HL-60/S4 treated with phorbol 12-myristate 13-acetate at 8.2 ng/mL for 4 days and 3 days (cell line): ENCODE results near the gene STK39.

Source experiments
- in situ Hi-C: fragments of 300-500 bp; cut with MboI; formaldehyde crosslinking; loops from 2 replicates; pipeline ENCODE4 v1.15.0; 2022; ENCODE audit warnings: low sequenced_read_pairs

The STK39 gene

GRCh38 chr2:167941604-167942003, 305.8 kb downstream of the STK39 start:
- in situ Hi-C loops = no loop called here

- in situ Hi-C loops = no loop called here
These were observed 306.5 kb downstream of the STK39 start for GRCh38 chr2:167940734-167941507.

GRCh38 chr2:167940346-167940725, 307.1 kb downstream of the STK39 start:
- in situ Hi-C loops = no loop called here

DNA sequence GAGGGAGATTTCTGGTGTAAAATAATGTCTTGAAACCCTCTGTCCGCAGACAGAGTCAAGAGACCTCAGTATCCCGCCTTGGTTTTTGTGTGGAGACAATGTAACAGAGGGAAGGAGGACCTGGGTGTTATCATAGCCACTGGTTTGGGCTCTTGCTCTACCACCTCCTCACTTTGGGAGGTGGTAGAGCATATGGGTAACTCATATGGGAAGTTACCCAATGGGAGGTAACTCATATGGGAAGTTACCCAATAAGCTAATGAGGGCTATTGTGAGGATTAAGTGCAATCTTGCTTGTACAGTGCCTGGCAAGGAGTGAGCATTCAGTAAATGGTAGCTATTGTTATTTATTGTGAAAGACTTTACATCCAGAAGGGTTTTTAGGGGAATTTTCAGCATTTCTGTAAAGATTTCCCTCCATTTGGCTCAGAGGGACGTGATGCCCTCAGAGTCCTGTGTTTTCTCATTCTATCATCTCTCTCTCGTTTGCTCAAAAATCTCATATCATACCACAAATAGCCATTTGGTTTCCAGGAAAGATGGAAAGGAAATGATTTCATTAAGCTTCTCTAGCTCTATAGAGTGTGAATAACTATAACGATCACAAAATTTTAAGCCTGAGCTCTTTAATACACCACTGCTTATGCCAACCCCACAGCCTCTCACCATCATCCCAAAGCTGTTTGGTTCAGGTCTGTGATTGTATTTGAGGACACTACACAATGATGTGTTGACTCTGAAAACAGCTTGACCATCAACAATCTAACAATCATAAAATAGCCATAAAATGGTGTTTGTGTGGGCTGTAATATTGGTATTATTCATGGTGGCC, 307.7 kb downstream of the STK39 start:
- in situ Hi-C loops = no loop called here

DNA sequence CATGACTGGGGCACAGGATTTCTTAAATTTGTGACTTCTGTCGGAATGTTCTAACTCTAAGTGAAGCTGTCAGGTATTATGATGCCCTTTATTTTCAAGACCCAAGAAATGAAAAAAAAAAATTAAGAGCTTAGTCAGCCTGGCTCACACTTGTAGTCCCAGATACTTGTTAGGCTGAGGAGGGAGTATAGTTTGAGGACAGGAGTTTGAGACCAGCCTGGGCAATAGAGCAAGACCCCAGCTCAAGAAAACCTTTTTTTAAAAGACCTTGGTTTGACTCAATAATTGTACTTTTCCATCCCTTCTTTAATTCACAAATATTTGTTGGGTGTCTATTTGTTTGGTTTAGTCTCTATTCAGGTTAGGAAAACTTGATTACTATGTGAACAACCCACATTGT, 310.0 kb downstream of the STK39 start:
- in situ Hi-C loops = no loop called here

- in situ Hi-C loops = no loop called here
These were observed 311.6 kb downstream of the STK39 start for GRCh38 chr2:167935803-167936110.

- in situ Hi-C loops = no loop called here
These were observed 314.1 kb downstream of the STK39 start for GRCh38 chr2:167933097-167933814.

DNA sequence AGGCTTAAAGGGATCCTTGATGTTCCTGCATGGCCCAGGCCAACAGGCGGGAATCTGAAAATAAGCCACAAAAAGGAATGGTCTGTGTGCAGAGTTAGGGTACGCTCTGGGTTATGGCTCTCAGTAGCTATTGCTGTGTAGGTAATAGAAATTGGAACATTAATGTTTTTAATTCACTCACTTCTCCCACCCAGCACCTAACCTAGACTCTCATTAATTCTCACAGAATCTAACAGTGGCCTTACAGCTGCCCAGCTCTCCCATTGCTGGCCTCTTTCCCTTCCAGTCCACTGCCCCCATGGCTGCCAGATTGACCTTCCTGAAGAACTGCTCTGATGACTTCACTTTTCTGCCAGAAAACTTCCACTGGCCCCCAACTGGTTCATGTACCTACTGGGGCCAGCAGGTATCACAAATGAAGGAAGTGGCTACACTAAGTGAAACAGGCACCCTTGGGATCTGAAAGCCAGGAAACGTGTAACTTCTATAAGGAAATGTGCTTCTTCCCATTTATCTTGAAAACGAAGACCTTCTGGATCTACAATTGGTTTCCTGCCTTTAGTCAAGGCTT, 315.2 kb downstream of the STK39 start:
- in situ Hi-C loops = no loop called here

GRCh38 chr2:167929484-167929883, 317.9 kb downstream of the STK39 start:
- in situ Hi-C loops = no loop called here

DNA sequence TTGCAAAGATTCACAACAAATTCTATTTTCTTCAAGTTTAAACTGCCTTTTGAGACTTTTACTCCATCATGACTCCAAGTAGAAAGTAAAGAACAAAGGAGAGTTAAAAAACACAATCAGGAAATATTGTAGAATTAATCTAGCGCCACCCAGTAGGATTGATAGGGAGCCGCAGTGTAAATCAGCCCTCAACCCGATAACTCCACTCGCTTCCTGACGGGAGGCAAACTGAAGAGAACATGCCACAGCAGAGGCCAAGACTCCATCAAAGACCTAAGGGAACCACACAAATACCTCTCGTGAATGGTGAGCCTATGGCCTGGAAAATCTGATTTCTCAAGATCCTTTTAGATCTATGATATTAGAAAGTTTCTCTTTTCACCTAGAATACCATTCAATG, 319.0 kb downstream of the STK39 start:
- in situ Hi-C loops = no loop called here

- in situ Hi-C loops = no loop called here
These were observed 321.6 kb downstream of the STK39 start for GRCh38 chr2:167925758-167926157.

GRCh38 chr2:167924556-167924955, 322.8 kb downstream of the STK39 start:
- in situ Hi-C loops = no loop called here

DNA sequence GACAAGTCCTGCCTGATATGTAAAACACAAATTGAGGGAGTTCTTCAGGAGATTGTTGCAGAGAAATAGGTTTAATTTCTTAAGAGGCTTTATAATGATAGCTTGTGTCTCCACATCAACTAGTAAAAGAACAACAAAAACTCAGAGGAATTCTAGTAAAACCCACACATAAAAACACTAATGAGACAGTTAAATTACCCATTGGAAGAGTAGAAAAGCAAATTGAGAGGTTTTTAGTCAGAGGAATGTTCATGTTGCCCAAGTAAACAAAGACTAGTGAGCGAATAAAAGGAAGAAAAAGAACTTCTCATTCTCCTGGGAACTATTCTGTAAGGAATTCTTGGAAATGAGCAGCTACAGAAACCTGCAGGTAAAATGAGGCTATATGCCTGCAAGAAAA, 330.6 kb downstream of the STK39 start:
- in situ Hi-C loops = no loop called here

DNA sequence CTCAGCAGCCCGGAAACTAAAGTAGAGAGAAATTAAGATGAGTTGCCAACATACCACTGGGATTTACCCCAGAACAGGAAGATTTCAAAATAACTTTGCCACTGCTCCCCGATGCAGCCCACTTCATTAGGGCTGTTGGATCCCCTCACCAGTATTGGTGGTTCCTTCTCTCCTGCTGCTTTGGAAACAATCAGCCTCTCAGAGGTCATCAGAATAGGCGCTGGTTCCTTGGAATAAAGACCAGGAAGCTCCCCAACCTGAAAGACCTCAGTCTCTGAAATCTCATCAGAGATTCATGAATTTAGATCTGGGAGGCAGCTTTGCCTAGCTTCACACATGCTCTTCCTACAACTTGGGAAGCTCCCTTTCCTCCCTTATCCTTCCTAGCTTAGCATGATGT, 332.4 kb downstream of the STK39 start:
- in situ Hi-C loops = no loop called here

DNA sequence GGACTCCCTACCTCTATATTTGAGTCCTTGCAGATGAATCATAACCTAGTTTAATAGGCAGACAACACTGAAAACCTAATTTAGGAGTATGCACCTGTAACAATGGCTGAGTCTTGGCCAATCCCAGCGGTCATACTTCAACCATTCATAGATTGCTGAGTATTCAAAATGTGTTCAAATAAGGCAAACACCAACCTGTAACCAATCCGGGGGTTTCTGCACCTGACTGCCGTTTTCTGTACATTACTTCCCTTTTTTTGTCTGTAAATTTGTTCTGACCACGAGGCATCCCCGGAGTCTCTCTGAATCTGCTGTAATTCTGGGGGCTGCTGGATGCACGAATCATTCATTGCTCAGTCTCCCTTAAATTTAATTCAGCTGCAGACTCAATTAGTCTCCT, 338.6 kb downstream of the STK39 start:
- in situ Hi-C loops = no loop called here

DNA sequence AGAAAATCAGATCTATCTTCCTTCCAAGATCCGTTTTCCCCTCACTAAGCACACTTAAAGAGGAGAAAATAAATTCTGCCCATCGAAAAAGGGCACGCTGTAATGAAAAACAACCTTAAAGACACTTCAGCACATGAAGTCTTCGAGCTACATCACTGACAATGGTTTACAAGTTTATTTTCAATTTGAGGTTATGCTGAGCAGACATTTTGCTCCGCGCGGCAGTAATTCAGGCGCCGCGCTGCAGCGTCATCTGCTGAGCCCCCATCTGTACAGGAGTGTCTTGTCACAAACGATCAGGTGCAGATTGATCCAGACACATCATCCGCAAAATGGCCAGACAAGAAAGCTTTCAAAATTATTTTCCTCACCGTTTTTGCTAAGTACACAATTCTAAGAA, 341.7 kb downstream of the STK39 start:
- in situ Hi-C loops = no loop called here
